CD1c-positive myeloid dendritic cell (primary cell): Measurements from ENCODE around the gene ERAP2.

ENCODE experiments used
- DNase-seq: peaks from one replicate; pipeline ENCODE4 v3.0.0-alpha.2; 2016; ENCODE audit errors: extremely low spot score

Gene ERAP2

GRCh38 chr5:96962540-96962991 is 86.3 kb downstream of the ERAP2 start:
- DNase-seq: no peak

DNA sequence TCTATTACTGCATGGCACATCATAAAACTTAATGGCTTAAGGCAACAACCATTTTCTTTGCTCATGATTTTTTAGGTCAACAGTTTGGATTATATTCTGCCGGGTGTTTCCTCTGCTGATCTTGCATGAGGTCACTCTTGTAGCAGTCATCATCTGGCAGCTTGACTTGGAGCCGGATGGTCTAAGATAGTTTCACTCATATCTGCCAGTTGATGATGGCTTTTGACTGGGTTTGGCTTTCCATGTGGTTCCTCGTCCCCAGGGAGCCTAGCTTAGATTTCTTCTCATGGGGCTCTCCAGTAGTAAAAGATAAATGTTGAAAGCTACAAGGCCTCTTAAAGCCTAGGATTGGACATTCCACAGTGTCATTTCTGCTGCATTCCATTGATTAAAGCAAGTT is 87.0 kb downstream of the ERAP2 start:
- no peak for DNase-seq

DNA sequence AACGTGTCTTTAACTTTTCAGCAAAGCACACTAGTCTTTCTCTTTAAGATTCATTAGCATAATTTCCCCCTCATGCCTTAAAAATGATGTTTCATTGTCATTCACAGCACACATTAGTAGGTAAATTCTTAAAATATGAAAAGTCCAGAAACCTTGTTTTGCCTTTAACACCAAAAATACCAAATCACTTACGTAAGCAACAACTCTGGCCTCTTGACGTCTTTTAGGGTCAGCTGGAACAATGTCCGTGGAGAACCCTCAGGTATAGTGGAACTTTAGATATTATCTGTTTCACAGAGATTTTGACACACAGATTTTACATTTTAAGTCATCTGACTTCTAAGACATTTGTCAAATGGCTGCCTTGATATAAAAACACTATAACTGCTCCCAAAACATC is 90.5 kb downstream of the ERAP2 start:
- no peak for DNase-seq

GRCh38 chr5:96967400-96967799 is 91.1 kb downstream of the ERAP2 start:
- DNase-seq: no peak

DNA sequence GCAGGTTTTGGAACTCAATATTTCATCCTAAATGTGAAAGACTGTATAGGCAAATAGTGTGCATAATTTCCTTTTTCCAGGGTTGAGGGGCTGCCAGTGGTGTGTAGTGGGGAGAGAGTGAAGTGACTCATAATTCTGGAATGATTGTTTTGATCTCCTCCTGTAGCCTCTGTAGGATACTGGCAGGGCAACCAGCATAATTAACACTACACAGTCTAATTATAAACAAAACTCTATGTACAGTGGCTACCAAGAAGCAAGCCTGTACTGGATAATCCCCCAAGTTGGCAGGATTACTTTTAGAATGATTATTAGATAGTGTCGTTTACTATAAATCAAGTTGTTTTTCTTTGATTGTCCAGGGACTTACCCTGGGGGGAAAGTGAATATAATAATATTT is 91.8 kb downstream of the ERAP2 start:
- DNase-seq: no peak

DNA sequence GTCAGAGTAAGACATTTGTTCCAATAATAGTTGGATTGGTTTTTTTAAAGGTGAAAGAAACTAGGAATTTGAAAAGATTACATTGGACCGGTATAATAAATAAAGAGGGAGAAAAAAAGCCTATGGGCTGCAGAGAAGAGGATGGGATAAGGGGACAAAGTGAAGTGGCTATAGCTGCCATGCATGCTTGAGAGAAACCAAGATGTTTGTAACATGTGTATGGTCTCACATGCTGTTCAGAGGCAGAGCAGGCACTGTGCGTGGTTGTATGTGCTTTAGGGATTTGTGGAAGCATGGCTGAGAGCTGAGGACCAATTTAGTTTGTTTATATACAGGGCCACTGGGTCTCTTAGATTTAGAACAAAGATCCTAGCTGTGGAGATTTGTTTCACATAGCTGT is 92.3 kb downstream of the ERAP2 start:
- DNase-seq: no peak
